Inferior parietal cortex (tissue), 1 donor: ENCODE data around the gene CHID1.

Source experiments
- DNase-seq: peaks from one replicate; pipeline ENCODE4 v3.0.0-alpha.2; 2016; ENCODE audit errors: extremely low spot score

Gene CHID1

DNA sequence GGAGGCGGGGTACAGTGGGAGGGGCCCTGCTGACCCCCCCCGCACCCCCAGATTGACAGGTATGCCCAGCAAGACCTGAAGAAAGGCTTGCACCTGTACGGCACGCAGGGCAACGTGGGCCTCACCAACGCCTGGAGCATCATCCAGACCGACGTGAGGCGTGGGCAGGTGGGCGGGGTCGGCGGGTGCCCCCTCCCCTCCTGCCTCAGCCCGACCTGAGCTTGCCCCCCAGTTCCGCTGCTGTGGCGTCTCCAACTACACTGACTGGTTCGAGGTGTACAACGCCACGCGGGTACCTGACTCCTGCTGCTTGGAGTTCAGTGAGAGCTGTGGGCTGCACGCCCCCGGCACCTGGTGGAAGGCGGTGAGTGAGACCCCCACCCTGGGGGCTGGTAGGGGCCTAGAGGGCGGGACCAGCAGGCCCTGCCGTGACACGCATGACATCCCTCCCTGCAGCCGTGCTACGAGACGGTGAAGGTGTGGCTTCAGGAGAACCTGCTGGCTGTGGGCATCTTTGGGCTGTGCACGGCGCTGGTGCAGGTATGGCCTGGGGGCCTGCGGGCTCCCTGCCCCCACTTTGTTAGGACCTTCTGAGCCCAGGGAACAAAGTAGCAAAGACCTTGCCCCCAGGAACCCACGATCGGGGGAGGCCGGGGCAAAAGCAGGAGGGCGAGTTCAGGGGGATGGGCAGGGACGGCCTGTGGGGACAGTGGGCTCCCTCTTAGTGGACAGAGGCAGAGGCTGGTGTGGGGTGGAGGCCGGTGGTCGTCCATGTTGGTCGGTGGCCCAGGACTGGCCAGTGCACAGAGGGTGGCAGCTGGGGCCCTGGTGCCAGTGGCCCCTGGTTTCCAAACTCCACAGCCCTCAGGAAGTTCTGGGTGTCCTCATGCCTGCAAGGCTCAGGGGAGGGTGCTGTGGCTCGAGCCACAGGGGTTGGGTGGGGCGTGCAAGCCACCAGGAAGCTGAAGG, 44.9 kb downstream of the CHID1 start:
- no peak for DNase-seq

DNA sequence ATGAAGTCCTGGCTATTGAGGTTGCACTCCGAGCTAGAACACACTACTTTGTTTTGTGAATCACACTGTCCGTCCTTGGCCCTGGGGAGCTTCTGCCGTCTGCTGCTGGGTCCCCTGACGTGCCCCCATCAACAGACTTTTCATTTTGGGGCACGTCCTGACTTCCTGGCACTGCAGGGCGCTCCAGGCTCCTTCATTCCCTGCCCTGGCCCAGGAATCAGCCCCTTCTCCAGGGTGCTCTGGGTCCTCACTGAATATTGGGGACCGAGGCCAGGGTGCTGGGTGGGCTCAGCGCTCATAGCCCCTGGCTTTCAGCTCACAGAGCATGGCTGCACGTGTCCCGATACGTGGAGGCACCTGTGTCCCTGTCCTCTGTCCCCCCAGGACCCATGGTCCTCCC, 45.7 kb downstream of the CHID1 start:
- DNase-seq = no peak

DNA sequence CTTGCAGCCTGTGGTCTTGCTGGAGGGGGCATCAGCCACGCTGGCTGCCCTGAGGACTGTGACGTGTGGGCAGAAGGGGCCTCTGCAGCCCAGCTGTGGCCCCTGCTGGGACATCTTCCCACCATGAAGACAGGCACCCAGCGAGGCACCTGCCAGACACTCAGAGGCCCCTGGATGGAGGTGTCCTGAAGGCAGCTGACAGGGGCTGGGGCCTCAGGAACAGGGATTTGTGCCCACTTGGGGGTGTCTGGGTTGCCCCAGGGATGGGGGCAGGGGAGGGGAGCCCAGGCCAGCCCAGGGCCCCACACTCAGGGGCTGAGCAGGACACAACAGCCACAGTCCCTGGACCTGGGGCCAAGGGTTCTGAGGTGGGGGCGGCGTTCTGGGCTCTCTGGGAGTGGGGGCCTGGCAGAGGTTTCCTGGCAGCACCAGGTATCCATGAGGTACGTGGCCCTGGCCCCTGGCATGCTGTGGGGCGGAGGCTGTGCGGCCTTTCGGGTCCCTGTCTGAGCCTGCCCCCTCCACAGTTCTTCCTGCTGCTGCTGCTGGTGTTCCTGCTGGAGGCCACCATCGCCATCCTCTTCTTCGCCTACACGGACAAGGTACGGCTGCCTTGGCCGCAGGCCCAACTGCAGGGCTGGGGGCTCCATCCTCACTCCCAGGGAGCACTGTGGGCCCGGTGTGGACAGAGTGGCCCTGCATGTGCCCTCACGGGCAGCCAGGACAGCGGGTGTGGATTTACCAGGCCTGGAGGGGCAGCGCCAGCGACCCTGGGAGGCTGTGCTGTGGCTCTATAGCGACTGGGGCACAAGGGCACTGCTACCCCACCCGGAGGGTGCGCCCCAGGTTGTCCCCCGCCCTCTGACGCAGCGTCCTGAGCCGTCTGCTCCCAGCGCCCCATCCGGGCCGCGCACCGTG, 46.4 kb downstream of the CHID1 start:
- DNase-seq = no peak

DNA sequence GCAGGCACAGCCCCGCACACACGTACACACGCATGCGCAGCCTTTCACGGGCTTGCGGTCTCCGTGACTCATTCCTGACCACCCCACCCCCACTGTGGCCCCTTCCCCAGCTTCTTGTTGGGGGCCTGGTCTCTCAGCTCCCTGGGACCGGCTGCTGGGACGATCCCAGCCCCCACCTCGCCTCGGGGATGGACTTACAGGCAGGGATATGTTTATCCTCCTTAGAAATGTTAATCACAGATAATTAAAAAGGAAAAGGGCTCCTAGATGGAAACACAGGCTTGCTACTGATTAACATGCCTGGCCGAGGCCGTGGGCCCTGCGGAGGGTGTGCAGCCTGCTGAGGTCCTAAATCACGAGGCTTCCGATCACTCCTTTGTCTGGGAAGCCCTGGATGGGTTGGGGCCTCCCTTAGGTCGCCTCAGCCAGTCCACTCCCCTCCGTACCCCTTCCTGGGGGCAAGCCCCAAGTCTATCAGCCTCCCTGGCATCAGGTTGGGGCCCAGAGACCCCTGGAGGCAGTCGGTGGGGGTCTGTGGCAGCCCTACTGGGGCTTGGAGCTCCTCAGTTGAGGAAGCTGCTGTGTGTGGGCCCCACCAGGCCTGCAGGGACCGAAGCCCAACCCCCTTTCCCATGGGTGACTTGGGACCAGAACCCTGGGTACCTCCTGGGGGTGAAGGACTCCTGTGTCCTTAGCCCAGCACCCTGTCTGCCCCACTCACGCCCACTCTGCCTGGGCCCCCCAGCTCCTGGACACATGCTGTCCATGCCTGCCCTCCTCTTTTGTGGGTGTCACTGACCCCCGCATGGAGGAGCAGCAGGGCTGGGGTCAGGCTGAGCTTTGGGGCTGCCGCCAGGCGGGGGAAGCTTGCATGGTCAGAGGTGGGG, 47.3 kb downstream of the CHID1 start:
- no peak for DNase-seq

DNA sequence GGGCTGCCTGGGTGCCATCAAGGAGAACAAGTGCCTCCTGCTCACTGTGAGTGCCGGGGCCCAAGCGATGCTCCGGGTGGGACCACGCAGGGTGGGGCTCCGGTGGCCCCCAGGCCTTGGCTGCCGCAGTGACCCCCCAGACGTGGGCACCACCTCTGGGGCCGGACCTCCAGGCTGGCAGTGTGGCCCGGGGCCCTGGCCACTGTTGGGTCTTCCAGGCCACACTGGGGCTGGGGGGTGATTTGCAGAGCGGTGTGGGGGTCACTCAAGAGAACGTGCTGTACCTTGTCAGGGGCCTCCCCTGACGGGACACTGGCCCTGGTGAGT, 48.0 kb downstream of the CHID1 start:
- no peak for DNase-seq

DNA sequence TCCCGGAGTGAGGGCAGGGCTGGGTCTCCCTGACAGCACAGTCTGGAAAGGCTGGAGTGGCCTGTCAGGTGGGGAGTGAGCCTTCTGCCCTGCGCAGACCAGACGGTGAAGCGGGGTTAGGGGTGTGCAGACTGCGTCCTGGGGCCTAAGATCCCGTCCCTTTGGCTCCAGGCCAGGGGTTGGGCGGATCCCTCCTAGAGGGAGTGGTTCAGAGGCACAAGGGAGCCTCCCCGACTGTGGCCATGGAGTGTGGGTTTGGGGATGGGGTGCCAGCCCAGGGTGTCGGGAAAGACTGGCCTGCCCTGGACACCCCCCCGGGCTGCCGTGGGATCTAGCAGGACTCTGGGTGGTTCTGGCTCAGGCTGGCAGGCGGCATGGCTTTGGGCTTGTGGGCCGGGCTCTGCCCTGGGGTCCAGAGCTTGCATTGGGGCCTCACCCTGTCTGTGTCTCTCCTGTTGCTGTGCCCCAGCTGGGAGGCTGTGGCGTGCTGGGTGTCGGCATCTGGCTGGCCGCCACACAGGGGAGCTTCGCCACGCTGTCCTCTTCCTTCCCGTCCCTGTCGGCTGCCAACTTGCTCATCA, 48.4 kb downstream of the CHID1 start:
- DNase-seq = no peak

DNA sequence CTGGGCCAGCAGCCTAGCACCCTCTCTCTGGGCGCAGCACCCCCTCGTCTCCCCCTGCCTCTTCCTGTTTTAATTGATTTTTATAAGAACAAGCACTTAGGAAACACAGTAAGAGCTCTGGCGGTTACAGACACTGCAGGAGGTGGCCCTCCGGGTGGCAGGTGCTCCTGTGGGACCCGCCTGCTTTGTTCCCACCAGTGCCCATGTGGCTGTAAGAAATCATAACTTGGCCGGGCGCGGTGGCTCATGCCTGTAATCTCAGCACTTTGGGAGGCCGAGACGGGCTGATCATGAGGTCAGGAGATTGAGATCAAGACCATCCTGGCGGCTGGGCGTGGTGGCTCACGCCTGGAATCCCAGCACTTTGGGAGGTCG, 49.5 kb downstream of the CHID1 start:
- no peak for DNase-seq

DNA sequence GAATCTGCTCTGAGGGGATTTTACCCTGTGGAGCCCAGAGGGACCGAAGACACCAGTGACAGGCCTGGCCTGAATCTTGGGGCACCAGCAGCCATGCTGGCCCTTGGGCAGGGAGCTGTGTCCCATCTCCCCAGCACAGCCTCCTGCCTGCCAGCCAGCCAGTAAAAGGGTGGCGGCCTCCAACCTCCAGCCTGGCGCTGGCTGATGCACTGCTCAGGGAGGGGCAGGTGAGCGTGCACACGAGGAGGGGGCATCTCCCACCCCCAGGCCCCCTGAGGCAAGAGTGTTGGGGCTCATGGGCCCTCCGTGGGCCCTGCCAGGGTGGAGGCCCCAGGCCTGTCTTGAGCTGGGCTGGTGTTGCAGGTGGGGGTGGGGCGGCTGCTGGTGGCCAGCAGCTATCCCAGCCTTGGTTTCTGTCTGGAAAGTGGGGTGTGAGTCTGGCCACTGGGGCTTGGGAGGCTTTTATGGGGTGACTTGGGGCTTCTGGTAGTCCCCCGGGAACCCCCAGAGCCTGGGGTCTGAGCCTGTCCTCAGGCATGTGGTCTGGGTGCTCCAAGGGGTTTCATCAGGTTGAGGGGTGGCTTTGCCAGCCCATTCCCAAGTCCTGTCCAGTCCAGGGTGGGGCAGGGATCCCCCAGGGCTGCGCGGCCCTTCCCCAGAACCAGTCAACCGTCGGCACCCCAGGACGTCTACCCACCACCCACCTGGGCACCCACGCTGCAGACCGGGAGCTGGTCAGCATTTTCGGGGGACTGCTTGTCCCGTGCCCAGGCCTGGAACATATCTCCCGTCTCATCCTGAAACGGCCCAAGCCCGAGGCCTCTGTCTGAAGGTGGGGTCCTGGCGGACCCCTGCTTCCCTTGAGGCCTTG, 50.1 kb downstream of the CHID1 start:
- DNase-seq = no peak

DNA sequence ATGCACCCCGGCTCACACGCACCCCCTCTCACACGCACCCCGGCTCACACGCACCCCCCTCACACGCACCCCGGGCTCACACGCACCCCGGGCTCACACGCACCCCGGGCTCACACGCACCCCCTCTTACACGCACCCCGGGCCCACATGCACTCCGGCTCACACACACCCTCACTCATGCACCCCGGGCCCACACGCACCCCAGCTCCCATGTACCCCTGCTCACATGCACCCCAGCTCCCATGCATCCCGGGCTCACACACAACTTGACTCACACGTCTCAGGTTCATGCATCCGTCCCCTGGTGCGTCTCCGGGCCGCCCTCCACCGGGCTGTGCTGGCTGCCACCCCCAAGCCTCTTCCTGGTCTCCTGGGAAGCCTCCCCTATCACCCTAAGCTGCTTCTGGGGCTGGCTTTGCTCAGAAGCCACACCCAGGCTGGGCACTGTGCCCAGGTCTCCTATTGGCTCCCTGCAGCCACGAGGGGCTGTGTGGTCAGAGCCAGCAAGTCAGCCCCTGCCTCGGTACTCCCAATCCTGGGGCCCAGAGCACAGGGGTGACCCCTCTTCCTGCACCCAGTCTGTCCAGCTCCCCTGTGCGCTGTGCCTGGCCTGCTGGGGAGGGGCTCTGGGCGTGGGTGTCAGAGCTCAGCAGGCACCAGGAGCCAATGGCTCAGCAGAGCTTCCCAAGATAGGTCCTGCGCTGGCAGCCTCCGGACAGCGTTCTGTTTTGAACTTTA, 51.0 kb downstream of the CHID1 start:
- DNase-seq = peak; percentile 73

DNA sequence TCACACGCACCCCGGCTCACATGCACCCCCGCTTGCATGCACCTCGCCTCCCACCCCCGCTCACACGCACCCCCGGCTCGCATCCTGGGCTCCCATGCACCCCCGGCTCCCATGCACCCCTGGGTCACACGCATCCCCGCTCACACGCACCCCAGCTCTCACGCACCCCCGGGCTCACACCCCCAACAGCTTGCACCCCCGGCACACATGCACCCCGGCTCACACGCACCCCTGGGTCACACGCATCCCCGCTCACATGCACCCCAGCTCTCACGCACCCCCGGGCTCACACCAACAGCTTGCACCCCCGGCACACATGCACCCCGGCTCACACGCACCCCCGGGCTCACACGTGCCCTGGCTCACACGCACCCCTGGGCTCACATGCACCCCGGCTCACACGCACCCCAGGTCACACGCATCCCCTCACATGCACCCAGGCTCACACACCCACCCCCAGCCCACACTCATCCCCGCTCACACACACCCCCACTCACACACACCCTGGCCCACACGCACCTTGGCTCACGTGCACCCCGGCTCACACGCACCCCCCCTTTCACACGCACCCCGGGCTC, 51.8 kb downstream of the CHID1 start:
- DNase-seq = no peak

DNA sequence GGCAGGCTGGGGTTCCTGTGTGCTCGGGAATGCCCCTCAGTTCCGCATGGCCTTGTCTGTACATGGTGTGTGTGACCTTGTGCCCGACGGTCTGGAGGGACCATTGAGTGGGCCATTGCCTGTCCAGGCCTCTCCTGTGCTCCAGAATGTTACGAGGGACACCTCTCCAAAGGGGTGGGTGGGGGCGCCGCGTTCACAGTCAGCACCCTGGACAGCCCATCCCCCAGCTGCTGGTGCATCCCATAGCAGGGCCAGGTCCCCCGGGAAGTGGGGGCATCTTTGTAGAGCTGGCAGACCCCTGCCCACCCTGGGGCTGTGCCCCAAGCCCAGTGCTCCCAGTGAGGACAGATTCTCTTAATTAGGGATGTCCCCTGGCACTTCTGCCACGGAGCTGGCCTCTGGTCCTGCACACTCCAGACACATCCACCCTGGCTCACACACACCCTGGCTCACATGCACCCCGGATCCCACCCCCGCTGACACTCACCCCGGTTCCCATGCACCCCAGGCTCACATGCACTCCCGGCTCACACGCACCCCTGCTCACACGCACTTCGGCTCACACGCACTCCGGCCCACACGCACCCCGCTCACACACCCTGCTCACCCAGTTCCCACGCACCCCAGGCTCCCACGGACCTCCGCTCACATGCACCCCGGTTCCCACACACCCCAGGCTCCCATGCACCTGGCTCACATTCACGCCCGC, 52.4 kb downstream of the CHID1 start:
- DNase-seq = no peak

DNA sequence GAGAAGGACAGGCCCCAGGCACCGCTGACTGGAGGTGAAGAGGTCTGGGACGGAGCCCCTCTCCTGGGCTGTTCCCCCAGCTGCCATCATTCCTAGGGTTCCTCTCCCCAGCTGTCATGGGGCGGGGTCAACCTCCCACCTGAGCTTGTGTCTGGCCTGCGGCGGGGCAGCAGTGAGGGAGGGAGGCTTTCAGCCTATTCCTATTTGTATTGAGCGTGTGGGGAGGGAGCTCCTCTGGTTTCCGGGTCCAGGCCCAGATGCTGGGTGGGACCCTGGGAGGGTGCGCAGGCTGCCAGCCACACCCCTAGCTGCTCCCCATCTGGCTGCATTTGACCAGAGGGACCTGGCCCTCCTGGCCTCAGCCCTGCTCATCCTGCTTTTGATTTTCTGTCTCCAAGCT, 54.2 kb downstream of the CHID1 start:
- no peak for DNase-seq

DNA sequence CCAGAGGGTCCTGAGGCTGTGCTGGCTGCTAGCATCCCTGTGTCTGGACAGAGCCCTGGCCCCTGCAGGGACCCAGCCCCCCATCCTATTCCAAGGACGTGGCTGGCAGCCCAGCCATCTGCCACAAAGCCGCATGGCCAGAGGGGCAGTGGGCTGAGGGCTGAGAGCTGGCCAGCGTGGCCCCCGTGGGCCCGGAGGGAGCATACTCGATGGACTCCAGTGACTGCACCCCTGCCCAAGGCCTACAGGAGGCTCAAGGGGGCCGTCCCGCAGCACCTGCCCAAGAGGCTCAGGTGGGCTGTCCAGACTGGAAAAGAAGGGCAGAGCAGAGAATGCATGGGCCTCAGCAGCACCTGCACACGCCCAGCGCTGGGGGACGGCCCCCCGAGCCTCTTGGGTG, 54.8 kb downstream of the CHID1 start:
- DNase-seq = no peak

DNA sequence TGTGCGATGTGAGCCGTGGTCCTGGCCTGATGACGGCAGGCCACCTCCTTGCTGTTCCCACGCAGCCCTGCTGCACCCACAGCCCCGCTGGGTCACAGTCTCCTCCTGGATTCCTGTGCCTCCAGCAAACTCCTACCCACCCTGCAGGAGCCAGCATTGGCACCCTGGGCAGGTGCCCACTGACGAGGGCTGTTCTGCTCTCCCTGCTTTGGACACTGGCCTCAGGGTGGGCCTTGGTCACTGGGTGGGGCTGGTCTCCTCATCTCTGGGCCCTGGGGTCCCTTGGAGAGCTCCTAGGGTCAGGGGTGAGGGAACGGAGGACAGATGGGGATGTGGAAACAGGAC, 55.3 kb downstream of the CHID1 start:
- DNase-seq = no peak

DNA sequence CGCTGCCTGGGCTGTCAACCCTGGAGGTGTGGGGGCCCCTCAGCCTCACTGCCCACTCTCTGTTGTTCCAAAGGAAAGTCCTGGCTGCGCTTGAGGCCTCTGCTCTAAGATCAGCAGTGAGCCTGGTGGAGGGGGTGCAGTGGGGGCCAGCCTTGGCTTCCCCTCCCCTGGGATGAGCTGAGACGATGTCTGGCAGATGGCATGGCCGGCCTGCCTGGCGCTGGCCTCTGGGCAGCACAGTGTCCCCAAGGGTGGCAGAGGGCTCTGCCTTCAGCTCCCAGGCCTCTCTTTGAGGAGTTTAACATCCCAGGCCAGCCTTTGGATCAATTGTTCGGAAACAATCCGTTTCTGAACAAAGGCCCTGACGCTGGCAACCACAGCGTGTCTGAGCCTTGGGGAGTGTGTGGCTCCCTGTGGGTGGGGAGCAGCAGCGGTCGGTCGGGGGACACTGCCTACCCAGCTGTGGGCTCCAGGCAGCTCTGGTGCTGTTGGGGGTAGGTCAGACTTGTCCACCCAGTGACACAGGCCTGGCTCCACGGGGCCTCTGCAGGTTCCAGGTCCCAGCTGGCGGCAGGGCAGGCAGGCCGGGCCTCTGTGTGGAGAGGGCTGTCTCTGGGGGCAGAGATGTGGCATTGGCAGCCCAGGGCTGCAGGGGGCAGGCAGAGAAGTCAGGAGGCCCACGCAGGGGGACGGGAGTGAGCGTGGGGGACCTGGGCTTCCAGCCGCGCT, 55.8 kb downstream of the CHID1 start:
- DNase-seq = no peak

DNA sequence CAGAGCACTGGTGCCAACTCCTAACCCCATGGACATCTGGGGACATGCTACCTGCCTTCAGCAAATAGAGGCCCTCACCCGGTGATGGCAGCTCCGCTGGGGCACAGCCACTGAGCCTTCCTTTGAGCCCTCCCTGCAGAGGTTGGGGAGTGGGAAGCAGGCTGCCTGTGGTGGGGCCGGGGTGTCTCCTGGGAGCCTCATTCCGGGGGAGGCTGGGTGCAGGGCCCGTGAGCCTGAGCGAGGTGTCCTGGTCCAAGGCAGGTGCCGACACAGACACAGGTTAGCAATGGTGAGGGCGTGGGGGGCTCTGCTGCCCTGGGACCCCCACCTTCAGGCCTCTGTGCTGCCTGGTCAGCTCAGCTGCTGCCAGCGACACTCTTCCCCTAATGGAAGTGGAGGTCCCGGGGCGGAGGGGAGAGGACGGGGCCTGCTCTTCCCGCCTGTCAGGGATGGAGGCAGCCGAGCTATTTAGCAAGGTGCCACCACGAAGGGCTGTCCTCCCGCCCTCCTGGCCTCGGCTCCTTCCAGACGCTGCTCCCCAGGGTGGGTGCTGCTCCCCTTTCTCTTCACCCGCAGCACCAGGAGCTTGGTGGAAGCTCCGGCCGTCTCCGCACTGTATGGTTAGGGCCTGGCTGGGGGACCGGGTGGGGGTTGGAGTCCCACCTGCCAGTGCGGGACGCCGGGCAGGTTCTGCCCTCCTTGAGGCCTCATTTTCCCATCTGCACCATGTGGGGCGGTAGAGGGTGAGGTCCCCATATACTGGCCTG, 56.7 kb downstream of the CHID1 start:
- no peak for DNase-seq

DNA sequence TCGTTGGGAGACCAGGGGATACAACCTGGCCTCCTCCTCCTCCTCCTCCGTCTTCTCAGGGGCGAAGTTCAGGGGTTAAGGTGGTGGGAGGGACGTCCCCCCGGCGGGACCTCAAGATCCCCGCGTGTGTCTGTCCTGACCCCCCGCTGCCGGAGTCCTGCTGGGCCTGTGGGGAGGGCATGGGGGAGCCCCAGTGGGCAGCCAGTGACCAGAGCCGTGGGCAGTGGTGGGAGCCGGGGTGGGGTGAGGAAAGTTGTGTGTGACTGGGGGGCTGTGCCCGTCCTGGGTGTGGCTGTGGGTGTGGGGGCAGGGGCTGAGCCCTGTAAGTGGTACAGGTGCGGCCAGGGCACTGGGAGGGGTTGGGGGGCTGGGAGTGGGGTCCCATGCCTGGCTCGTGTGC, 57.8 kb downstream of the CHID1 start:
- DNase-seq = no peak
